HG03064 (cell line): Measurements from ENCODE around the gene GPC6.

Experiments used
- ATAC-seq: cut with Tn5 transposase; IDR thresholded peaks from one replicate; pipeline ENCODE4 v1.9.1; 2021; ENCODE audit warnings: low read depth; ENCODE audit not compliant: unreplicated experiment

Gene GPC6

DNA sequence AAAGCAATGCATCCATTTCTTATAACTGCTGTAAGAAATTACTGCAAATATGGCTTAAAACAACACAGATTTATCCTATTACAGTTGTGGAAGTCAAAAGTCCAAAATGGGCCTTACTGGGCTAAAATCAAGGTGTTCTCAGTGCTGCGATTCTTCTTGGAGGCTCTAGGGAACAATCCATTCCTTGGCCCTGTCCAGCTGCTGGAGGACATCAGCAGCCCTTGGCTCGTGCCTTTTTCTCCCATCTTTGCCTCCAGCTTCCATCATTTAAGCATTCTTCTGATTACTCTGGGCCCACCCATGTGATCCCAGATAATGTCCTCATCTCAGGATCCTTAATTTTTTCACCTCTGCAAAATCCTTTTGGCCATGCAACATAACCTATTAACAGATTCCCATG is 645.8 kb downstream of the GPC6 start:
- ATAC-seq: no peak

DNA sequence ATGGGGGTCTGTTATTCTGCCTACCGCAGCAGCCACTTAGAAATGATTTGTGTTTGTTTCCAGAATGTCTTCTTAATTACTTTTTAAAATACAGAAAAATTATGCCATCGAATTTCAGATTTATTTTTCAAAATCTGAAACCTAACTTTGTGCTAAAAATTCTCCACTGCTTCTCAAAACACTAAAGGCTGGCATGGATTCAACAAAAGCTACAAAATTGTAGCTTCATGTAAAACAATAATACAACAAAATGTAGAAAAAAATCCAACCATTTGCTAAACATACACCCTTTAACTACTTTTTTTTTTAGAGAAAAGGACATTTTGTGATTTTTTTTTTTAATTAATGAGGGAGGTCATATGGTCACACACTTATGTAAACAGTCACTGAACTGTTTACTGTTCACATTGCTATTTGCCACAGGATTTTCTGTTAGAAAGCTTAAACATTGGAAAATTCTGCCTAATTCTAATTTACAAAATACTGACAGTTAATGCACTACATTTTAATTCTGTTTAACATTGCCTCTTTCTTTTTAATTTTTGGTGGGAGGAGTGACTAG is 646.3 kb downstream of the GPC6 start:
- no peak for ATAC-seq

DNA sequence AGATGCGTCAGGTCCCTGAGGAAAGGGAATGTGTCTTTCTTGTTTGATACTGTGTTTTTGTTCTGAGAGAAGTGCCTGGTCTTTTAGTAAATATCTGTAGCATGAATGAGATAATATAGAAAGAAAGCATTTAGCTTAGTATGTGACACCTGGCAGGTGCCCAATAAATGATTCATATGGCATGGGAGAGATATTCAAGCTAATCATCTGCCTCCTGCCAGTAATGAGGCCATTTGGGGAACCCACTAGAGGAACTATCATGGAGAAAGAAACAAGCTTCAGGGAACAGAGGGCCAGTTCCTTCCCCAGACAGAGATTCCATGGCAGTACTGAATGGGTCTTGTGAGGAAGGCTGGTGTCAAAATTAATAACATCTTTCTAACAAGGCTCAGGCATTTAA is 648.9 kb downstream of the GPC6 start:
- ATAC-seq: no peak

DNA sequence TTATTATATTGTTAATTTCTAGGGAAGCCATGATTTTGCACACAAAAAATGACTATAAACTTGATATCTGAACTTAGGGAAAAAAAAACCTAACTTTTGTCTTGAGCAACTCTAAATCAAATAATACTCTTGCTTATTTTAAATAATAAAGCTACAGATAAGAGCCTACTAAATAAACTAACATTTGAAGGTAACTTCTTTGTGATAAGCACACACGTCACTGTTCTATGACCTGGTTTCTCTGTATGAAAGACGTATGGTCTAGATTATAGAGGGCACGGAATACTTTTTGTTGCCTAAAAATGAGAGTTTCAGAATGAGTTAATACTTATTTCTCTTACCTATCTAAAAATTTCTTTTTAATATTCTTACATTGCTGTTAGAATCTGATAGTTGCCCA is 649.6 kb downstream of the GPC6 start:
- no peak for ATAC-seq

DNA sequence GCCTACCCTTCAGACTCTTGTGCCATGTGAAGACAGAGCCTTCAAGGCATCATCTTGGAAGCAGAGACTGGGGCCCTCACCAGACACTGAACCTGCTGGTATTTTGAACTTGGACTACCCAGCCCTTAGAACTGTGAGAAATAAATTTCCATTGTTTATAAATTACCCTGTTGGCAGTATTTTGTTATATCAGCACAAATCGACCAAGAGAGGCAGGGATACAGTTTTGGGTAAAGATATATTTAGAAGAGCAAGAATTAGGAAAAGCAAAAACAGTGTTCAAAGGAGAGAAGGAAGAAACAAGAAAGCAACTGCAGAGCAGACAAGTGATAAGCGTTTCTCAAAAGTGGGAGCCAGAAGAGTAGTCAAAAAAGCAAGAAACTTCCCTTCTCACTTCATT is 652.1 kb downstream of the GPC6 start:
- no peak for ATAC-seq

DNA sequence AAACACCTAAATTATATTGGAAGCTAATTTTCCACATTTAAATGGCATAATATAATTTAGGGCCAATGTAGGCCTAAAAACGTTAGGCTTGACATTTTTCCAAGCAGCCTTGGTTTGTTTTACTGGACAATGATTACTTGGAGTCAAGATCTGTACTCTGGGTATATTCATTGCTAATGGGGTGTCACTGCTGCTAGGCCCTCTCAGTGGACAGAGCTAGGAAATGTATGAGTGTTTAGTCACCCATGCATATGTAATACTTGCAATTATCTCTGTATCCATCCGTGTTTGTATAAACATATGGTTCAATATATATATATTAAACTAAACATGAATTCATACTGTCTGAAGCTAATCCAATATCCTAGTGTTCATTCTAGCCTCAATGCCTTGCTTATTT is 654.8 kb downstream of the GPC6 start:
- no peak for ATAC-seq

DNA sequence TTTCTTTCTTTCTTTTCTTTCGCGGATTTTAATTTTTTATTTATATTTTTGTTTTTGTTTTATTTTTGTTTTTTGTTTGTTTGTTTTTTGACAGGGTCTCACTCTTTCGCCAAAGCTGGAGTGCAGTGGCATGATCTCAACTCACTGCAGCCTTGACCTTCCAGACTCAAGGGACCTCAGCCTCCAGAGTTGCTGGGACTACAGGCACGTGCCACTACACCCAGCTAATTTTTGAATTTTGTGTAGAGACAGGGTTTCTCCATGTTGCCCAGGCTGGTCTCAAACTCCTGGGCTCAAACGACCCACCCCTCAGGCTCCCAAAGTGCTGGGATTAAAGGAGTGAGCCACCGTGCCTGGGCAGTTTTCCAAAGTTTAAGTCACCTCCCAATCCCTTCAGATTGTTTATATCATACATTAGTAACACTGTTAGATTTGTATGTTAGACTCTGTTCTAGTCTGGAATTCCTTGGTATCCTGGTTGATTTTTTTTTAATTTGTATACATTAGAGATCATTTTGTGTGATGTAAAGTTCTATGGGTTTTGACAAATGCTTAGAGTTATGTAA is 655.6 kb downstream of the GPC6 start:
- ATAC-seq: no peak

DNA sequence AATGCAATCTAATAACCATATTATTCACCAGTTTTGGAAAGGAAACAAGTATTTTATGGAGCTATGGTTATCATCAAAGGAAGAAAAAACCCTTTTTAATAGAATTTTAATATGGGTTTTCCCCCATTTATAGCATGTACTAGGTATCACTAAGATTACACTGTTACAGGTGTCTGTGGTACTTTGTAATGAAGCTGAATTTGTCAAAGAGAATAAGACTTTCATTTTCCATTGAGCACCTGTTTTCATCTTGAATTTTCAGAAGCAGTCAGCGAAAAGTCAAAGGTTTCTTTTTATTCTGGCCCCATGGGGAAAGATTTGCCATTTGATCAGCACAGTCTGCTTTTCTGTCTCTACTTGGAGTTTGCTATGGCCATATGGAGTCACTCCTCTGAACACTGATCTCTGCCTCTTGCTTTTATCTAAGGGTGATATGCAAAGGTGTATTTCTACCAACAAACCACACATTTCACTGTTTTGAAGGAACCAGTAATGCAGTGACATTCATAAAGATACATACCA is 662.9 kb downstream of the GPC6 start:
- no peak for ATAC-seq

DNA sequence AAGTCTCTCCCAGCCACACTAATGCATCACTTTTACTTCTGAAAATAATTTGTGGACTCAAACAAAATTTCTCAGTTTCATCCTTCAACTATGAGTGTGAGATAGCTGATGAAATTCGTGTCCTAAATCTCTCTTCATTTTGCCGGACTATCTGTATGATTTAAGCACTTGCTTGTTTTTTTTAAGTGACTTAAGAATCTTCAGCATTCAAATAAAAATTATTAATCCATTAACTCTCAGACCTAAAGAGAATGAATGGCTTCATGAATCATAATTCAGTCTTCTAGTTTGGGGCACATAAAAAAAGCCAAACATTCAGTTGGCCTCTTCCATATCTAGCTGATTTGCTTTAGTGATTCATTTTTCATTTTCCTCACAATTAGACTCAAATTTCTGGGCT is 673.4 kb downstream of the GPC6 start:
- ATAC-seq: no peak

DNA sequence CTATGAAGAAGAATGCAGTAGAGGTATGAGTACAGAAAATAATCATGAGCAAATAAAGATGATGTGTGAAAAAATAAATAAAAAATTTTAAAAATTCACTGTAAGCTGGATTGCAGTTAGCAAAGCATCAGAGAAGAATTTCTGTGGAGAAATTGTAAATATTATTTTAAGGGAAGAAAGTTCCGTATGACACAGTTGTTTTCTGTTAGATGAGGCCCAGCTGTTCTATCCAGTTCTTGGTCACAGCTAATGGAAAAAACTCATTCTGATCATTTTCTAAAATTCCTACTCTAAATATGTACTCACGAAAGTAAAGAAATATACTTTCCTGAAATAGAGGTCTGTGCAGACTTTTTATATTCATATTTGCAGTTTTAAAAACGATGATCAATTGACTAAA is 674.1 kb downstream of the GPC6 start:
- no peak for ATAC-seq

DNA sequence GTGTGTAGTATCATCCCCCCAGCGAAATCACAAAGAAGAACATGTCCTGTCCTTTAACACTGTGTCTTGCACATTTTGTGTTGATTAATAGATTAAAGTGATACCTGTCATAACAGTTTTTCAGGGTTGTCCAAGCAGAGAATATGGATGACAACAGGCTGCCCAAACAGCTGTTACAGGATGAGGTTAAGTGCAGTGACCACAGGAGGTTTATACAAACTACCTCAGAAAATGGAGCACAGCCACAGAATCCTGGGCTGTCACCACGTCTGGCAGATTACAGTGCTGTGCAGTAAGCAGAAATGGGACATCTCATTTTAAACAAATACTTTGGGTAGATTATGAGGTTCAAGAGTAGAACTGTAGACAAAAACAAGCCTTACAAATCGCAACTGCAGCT is 677.3 kb downstream of the GPC6 start:
- no peak for ATAC-seq

DNA sequence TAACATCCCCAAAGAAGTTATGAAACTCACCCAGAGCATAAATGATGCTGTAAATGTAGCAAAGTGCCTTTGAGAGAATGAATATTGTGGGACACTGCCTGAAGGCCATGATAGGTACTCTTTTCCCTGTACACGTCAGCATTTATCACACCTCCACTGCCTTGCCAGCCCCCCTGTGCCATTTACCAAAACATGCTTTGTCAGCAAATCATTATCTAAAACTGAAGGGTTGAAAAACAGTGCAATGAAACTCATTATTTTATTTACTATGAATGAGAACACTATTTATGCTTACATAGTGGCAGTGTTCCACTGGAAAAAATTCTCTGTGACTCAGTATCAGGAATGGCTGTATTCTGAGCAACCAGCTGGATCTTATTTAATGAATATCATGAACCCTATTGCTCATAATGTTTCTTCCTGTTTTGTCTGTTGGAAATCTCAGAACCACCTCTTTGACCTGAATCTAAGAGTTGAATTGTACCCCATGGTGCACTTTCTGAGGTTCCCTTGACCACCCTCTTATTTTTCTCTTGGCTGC is 688.7 kb downstream of the GPC6 start:
- ATAC-seq: no peak

DNA sequence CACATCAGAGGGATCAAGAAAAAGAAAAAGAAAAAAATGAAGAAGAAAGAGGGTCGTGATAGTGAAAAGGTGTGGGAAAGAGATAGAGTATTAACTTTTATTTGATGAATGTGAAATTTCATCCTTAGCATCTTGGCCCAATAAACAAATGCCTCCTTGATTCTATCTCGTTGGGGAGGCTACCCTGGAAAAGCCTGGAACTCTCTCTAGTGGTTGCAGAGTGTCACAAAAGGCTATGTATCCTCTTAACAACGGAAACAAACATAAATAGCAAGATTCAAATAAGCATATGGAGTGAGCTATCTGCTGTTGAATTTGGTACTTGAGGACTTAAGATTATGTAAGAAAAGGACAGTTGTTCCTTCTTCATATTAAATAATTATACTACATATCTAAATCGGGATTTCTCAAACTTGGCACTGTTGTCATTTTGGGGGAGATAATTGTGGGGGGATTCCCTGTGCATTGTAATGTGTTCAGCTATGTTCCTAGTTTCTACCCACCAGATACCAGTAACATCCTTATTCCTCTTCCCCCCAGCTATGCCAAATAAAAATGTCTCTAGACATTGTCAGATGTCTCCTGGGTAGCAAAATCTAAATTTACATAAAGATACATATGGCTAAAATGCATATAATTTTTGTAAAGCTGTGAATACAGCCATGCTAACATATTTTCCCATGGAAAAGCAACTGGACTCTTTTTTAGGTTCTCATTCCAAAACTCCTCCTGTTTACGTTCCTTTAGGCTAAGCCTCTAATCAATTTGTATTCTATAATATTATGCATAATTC is 695.7 kb downstream of the GPC6 start:
- ATAC-seq: no peak

DNA sequence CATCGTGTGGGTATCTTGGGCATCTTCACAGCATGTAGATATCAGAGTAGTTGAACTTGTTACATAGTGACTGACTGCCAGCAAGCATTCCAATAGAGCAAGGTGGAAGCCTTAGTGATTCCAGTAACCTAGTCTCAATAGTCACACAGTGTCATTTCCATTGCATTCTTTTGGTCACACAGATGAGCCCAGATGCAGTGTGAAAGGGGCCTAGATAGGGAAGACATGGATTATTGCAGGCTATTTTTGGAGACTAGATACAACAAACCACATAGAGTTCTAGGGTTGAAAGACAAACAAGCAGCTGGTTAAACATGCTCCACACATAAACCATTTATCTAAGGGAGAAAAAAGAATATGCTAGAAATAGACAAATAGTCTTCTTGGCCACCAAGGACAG is 699.4 kb downstream of the GPC6 start:
- ATAC-seq: no peak

DNA sequence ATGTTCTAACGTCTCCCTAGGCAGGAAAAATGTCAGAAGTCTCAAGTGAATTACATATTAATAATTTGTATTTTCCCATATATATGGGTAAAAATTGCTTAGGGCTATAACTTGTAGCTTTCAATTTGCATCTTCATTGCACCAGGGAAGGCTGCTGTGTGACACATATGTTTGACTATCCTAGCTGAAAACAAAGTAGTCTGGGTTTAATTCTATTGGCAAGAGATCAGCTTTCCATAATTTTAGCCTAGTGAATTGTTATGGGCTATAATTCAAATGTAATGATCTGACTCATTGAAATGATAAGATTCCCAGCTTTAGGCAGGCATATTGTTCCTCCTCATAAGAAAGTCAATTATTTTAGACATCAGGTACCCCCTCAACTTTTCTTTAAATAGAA is 699.8 kb downstream of the GPC6 start:
- no peak for ATAC-seq

DNA sequence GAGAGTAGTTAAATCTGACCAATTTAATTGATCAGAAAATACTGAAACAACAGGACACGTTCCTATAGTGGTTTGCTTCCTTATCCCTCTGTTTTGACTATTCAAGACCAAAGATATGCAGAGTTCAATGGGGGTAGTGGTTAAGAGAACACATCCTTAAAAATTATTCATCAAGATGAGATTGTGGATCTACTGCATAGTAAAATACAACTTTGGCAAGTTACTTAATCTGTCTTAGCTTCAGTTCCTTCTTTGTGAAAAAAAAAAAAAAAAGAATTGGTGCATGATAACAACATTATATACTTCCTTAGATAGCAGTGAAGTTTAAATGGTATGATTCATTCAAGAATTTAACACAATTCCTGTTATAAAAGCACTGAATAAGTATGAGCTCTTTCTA is 700.8 kb downstream of the GPC6 start:
- no peak for ATAC-seq

DNA sequence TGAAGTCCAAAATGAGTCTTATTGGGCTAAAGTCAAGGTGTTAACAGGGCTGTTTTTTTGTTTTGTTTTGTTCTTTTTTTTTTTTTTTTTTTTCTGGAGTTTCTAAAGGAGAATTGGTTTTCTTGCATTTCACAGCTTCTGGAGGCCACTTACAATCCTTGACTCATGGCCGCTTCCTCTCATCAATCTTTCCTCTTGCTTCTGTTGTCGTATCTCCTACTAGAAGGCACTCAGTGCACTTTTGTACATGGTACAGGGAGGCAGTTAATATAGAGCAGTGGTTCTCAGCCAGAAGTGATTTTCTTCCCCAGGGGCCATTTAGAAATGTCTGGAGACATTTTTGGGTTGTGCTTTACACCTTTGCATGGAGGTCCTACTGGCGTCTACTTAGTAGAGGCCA is 706.3 kb downstream of the GPC6 start:
- ATAC-seq: no peak

DNA sequence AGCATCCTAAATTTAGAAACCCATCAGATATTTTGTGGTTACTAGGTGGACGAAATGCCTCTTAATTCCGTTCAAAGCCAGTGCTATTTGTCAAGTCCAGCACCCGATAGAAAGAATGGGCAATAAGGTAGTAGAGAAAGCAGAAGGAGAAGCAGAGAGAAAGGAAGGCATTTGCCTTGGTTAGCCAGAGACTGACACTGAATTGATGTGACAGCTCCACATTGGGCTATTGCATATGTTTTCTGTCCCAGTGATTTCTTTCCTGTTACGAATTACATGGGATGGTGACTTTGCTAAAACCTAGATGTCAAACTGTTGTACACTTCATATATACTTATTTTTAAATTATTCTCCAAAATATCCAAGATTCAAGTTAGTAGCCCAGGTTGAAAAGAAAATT is 710.3 kb downstream of the GPC6 start:
- no peak for ATAC-seq

DNA sequence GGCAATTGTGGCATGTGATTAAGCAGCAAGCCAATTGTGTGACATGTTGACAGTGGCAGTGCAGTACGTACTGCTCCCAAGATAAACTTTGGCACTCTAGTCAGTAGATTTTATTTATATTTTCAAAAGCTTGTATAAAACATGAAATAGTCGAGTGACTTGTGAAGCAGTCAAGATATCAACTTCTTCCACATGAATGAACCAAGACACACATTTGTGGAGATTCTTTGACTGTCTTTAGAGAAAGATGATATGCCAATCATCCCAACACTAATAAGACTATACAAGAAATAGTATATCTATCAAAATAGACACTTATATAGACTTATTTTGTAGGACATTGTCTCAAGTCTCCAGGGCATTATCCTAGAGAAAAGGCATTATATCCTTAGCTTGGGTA is 714.8 kb downstream of the GPC6 start:
- ATAC-seq: no peak

DNA sequence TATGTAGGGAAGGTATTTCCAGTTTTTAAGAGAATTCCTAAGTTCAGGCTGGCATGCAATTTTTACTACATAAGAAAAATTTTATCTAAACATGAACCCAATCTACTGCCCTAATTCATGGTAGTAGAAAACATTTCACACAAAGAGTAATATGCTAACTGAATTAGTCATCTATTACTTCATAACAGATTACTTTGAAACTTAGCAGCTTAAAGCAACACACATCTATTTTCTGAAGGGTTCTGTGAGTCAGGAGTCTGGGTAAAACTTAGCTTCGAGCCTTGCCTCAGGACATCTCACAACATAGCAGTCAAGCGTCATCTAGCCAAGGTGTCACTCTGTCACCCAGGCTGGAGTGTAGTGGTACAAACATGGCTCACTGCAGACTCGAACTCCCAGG is 715.4 kb downstream of the GPC6 start:
- no peak for ATAC-seq

DNA sequence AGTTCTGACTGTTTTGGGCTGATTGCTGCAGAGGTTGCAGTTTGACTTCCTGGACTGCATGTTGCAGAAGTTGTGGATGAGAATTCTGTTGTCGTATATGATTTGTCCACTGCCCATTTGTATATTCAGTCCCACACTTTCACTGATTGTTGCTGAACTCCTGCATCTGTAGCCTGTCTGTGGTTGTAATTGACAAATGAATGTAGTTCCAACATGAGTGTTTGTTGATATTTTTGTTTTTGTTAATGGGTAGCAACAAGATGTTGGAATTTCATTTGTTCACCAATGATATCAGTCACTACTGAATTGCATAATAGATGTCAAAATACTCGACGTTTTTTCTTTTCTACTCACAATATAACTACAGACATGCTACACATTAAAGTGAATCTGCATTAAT is 719.0 kb downstream of the GPC6 start:
- ATAC-seq: no peak

DNA sequence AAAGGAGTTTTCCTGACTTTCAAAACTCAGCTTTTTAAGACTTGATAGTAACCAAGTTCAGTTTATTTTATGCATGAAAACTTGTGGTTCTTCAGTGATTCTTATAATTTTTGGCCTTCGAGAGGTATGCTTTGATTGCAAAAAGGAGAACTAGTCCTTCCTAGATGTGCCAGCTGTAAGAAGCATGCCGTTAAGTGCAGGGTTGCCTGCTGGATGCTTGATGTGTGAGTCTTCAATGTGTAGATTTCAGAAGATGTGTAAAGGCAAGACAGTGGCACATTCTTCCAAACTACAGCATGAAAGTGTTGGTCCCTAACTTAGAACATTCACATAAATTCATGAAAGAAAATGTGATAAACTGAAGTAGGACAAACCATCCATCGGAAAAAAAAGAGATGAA is 720.4 kb downstream of the GPC6 start:
- ATAC-seq: no peak
